Caco-2 (cell line): Measurements from ENCODE around the gene UCP3. TPM values are rescaled to one million over a fixed set of nuclear protein-coding genes. Genes with fewer than 3 reads are reported as not detected.

Source experiments
- BruUV-seq: library from RNA; stranded (reverse); fragments of 400-500 nt; replicated peaks from 2 replicates; lab custom pipeline; 2021; lab: Mats Ljungman, UMichigan
- CTCF ChIA-PET: fragments of 300-600 bp; sonication (Branson Sonifier 250); formaldehyde crosslinking; loops from one replicate; lab custom pipeline; 2022; ENCODE audit warnings: antibody characterized with exemption; lab: Charles Lee
- POLR2A ChIA-PET: fragments of 300-600 bp; sonication (Branson Sonifier 250); formaldehyde crosslinking; loops from one replicate; lab custom pipeline; 2022; ENCODE audit warnings: antibody characterized with exemption; lab: Charles Lee
- DNase-seq, 2 experiments: peaks; one replicate each; pipeline versions ENCODE4 v3.0.0 to v3.0.0-alpha.2; 2020 to 2022
- H3K27me3 ChIP-seq: replicated peaks from 2 replicates; pipeline ENCODE4 v1.6.0; 2011; ENCODE audit warnings: low read length; ENCODE audit not compliant: control insufficient read depth, insufficient read depth
- H3K36me3 ChIP-seq: 2 replicates; pipeline ENCODE4 v1.5.1; 2011; ENCODE audit warnings: low read length; ENCODE audit not compliant: control insufficient read depth, insufficient read depth
- H3K4me1 ChIP-seq: fragments of 250-450 bp; sonication (Bioruptor Pico); 2 replicates; pipeline ENCODE4 v1.5.1; 2020; ENCODE audit warnings: mild to moderate bottlenecking
- H3K4me3 ChIP-seq: 2 replicates; pipeline ENCODE4 v1.5.1; 2011; ENCODE audit warnings: low read depth, mild to moderate bottlenecking, control low read depth, low read length
- H3K9me3 ChIP-seq: fragments of 250-450 bp; sonication (Bioruptor Pico); 2 replicates; pipeline ENCODE4 v1.5.1; 2020; ENCODE audit warnings: mild to moderate bottlenecking, moderate library complexity
- H3K27ac Mint-ChIP-seq: one replicate; pipeline ENCODE4 v1.8.0; 2022; ENCODE audit warnings: mixed read lengths; ENCODE audit not compliant: unreplicated experiment
- H3K27me3 Mint-ChIP-seq: one replicate; pipeline ENCODE4 v1.8.0; 2022; ENCODE audit warnings: mixed read lengths; ENCODE audit not compliant: insufficient read depth, unreplicated experiment
- H3K36me3 Mint-ChIP-seq: one replicate; pipeline ENCODE4 v1.8.0; 2022; ENCODE audit warnings: mild to moderate bottlenecking, mixed read lengths; ENCODE audit not compliant: insufficient read depth, unreplicated experiment
- H3K4me1 Mint-ChIP-seq: one replicate; pipeline ENCODE4 v1.8.0; 2022; ENCODE audit warnings: low read depth, mixed read lengths; ENCODE audit not compliant: unreplicated experiment
- H3K4me3 Mint-ChIP-seq: one replicate; pipeline ENCODE4 v1.8.0; 2022; ENCODE audit warnings: mild to moderate bottlenecking, moderate library complexity, mixed read lengths; ENCODE audit not compliant: unreplicated experiment
- H3K9me3 Mint-ChIP-seq: one replicate; pipeline ENCODE4 v1.8.0; 2022; ENCODE audit warnings: mixed read lengths; ENCODE audit not compliant: unreplicated experiment
- CTCF ChIP-seq, 2 experiments: fragments of 200-600 bp in 1 of 2; IDR thresholded peaks; 1 replicate in 1 of 2; 2 replicates in 1 of 2; pipeline versions ENCODE4 v1.5.1 to v1.8.0; 2011 to 2022; ENCODE audit warnings: antibody characterized with exemption in 1 of 2, control low read depth in 1 of 2, inconsistent platforms in 1 of 2, low read depth in 1 of 2, low read length in 1 of 2, mild to moderate bottlenecking in 1 of 2, moderate library complexity in 1 of 2; ENCODE audit not compliant: insufficient read depth in 1 of 2, severe bottlenecking in 1 of 2, unreplicated experiment in 1 of 2
- intact Hi-C: fragments of 100-400 bp; cut with micrococcal nuclease; formaldehyde crosslinking; loops from one replicate; pipeline ENCODE4 v1.10.0; 2022; ENCODE audit not compliant: unreplicated experiment
- total RNA-seq: library from RNA; stranded (reverse); gene quantifications from 2 replicates; pipeline ENCODE4 v1.2.3, GENCODE V29; 2022

The UCP3 gene
- total RNA-seq, 1 experiment from 2014 or later = 1.2 TPM

- peak in 1 of 2 experiments; percentile 18 for TF ChIP-seq CTCF (IDR thresholded peaks at IDR 0.05; ENCODE audit: insufficient read depth in 1 of 2, low read depth in 1 of 2, low read length in 1 of 2, severe bottlenecking in 1 of 2, unreplicated experiment in 1 of 2)
- H3K4me1 Mint-ChIP-seq = peaks cover 7% of the 10 kb centered on the region
- intact Hi-C loops = loop anchor here (1.0 to 10.0 kb wide), 5 partner anchors 85 to 331 kb away; partner anchors contain the start of genes C2CD3, P4HA3 and PPME1
- H3K36me3 ChIP-seq = peaks cover 9% of the 10 kb centered on the region
- no peaks in the 10 kb centered on the region for H3K27me3 Mint-ChIP-seq
- DNase-seq = peak; percentile 48 to 59
- H3K4me3 Mint-ChIP-seq = peak overlapping the region; percentile 91
- H3K4me3 ChIP-seq = peak overlapping the region; percentile 55
- BruUV-seq = TSS peak; percentile 89
- H3K27me3 ChIP-seq = no peaks in the 10 kb centered on the region
- peaks cover 15% of the 10 kb centered on the region for H3K4me1 ChIP-seq
- ChIA-PET CTCF (interaction anchor here (0.6 to 0.9 kb wide), 2 partner anchors 17 to 139 kb away, joined by 3 read pairs; no protein-coding TSS in a partner anchor), POLR2A (interaction anchor here (0.6 to 3.4 kb wide), 8 partner anchors 10 to 187 kb away, joined by 3 to 42 read pairs (median 6); partner anchors contain the start of genes C2CD3 and PPME1)
- peak overlapping the region; percentile 95 for H3K27ac Mint-ChIP-seq
- peaks cover 32% of the 10 kb centered on the region for H3K36me3 Mint-ChIP-seq
- H3K9me3 Mint-ChIP-seq = no peaks in the 10 kb centered on the region
- H3K9me3 ChIP-seq = no peaks in the 10 kb centered on the region
These were observed 24.9 kb downstream of the UCP3 start for GRCh38 chr11:73983741-73984538.

GRCh38 chr11:73982990-73983740 is 25.7 kb downstream of the UCP3 start:
- ChIA-PET CTCF (interaction anchor here (0.6 to 1.6 kb wide), 5 partner anchors 10 to 188 kb away, joined by 3 to 13 read pairs (median 3); partner anchors contain the start of genes C2CD3 and PPME1), POLR2A (interaction anchor here (0.5 to 3.4 kb wide), 21 partner anchors 9 to 467 kb away, joined by 3 to 42 read pairs (median 4); partner anchors contain the start of genes C2CD3 and PPME1)

More at GRCh38 chr11:73982990-73983740, 25.7 kb downstream of the UCP3 start:
- Mint-ChIP-seq H3K4me3 (peak overlapping the region; percentile 91), H3K4me1 (peaks cover 7% of the 10 kb centered on the region), H3K36me3 (peaks cover 34% of the 10 kb centered on the region), H3K27ac (peak overlapping the region; percentile 95), H3K9me3 (no peaks in the 10 kb centered on the region), H3K27me3 (no peaks in the 10 kb centered on the region)
- Histone ChIP-seq H3K27me3 (no peaks in the 10 kb centered on the region), H3K4me3 (peak overlapping the region; percentile 55), H3K9me3 (no peaks in the 10 kb centered on the region), H3K36me3 (peaks cover 12% of the 10 kb centered on the region), H3K4me1 (peaks cover 15% of the 10 kb centered on the region)
- DNase-seq = peak; percentile 100
- intact Hi-C loops = loop anchor here (1.0 to 10.0 kb wide), 6 partner anchors 19 to 332 kb away; partner anchors contain the start of genes C2CD3, P4HA3 and PPME1
- BruUV-seq = no TSS peak
- TF ChIP-seq CTCF (IDR thresholded peaks at IDR 0.05; ENCODE audit: insufficient read depth in 1 of 2, low read depth in 1 of 2, low read length in 1 of 2, severe bottlenecking in 1 of 2, unreplicated experiment in 1 of 2) = no peak
